ENCODE measurements around the gene MTHFR. TPM values are rescaled to one million over a fixed set of nuclear protein-coding genes. Genes with fewer than 3 reads are reported as not detected.

The MTHFR gene
- total RNA-seq = 12.5 TPM in 2 replicates

DNA sequence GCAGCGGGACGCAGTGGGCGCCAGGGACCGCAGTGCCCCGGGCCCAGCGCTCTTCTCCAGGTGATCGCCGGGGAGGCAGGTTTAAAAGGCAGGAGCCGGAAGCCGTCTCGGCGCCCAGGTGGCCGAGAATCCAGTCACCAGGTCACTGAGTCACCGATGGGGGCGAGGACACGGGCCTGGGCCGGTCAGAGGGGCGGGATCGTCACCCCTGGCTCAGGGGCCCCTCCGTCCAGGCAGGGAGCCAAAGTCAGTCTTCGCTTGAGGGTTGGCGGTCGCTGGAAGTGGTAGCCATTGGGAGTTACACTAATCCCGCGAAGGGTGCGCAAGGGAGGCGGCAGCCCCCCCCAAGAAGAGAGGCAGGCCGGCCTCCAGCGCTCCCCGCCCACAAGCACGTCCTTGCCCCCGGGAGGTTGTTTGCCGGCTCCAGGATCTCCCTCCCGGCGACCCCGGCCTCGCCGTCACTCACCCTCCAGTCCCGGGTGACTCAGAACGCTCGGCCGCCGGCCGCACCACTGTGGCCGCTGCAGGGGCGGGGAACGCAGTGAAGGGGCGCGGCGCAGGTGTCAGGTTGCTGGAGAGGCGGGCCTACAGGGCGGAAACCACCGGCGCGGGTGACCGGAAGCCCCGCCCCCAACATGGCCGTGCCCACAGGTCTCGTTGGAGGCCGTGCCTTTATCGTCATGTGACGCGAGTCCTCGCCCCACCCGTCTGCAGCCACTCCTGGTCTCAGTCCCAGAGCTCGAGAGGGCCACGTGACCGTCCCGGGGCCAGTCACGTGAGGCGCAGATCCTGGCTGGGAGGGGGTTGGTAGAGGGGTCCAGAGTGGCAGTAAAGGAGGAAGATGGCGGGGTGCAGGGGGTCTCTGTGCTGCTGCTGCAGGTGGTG is at the start of gene MTHFR, which contains the start of gene CLCN6:
Gene MTHFR, minus strand, starts transcription at position 543 of the 885 bp plus-strand sequence. CDS start 2,848 bp downstream, outside the sequence.
Gene CLCN6, plus strand, starts transcription at position 770 of the 885 bp plus-strand sequence. Its CDS starts 72 bp downstream, at position 842.

DNA sequence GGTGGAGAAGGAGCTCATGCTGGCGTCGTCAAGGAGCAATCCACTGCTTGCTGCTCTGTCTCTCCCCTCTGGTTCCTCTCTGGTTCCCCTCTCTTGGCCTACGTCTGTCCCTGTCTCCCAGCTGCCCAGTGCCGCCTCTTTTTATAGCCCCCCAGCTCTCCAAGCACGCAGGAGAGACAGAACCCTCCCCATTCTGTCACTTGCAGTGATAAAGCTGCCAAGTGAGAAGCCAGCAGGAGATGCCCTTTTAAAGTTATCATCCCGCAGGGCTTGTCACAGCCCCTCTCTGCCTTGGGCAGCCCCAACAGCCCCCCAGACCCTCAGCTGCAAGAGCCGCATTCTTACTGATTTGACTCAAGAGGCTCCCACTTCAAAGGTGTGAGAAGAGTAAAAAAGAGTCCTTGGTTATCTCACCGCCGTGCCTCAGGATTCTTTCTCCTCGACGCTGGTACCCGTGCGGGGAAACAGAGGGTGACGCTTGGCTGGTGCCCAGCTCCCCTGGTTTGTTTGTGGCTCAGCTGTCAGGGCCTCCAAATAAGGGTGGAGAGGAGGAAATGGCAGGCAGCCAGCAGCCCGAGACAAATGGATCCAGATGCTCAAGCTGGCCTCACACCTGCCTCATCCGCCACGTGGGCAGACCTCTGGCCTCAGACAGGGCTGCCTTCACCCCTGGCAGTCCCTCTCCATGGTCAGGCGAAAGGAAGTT is 42.1 kb upstream of the MTHFR start, which contains the start of gene NPPA:
Gene NPPA, minus strand, starts transcription at position 117 of the 706 bp plus-strand sequence. Its CDS starts 99 bp downstream, at position 18.

DNA sequence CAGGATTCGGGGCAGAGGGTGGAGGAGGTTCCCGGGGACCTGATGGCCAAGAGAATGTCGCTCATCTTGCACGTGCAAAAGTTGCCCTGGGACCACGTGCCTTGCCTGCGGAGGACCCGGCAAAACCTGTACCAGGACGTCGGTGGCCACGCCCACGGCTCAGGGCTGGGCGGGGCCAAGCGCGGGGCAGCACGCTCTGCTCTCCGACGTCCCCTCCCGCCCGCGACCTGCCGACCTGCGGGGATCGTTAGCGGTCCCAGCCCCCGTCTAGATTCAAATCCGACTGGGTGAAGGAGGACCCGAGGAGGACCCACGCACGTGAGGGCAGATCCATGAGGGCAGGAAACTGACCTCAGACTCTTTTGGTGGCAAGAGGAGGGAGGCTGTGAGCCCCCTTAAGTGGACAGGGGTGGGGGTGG is 43.8 kb downstream of the MTHFR start, which contains the start of gene C1orf167:
Gene C1orf167, plus strand, starts transcription at position 206 of the 419 bp plus-strand sequence. CDS start 2,208 bp downstream, outside the sequence.

DNA sequence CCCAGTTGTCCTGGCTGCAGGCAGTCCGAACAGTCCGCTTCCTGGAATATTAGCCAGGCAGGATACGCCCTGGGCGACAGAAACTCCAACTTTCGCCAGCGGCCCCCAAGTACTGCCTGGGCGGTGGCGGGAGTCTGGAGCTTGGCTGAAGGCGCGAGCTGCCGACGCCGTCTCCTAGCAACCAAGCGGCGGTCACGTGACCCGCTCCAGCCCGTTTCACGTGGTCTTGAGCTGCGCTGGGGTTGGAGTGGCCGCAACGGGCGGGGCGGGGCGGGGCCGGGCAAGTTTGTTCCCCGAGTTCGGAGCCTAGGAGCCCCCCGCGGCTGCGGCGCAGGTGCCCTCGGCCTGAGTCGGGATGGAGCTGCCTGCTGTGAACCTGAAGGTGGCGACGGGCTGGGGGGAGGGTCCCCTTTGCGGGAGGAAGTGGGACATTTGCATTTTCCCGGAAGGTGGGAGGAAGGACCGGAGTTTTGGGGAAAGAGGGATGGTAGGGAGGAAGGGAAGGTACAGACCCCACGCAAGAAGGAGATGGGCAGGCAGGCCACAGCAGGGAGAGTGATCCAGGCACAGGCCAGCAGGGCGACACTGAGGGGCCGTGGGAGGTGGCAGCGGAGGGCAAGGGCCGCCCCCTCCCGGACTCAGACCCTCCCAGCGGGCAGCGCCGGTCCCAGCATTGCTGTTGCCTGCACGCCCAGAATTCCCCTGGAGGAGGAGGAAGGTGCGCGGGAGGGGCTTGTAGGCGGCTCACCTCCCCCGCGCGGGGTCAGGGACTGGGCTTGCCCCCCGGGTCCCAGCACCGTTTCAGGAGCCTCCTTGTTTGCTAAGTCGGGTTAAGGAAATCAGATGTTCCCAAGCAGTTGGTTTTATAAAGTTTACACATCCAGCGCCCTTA is 69.7 kb downstream of the MTHFR start, which contains the start of gene AGTRAP:
Gene AGTRAP, plus strand, starts transcription at position 283 of the 892 bp plus-strand sequence. Its CDS starts 73 bp downstream, at position 356.

Other genes starting within 250 kb of the MTHFR start
- 0.74 TPM in 1 of 2 replicates, not detected in the other for gene FBXO2, start 151.5 kb downstream of the MTHFR start, total RNA-seq
- 5.3 and 6.3 TPM in 2 replicates for gene FBXO44, start 151.1 kb downstream of the MTHFR start, total RNA-seq
- 6.2 and 7.4 TPM in 2 replicates for gene FBXO6, start 141.8 kb downstream of the MTHFR start, total RNA-seq
- 43.5 and 49.7 TPM in 2 replicates for gene MAD2L2, start 124.8 kb downstream of the MTHFR start, total RNA-seq
- gene DRAXIN, start 114.3 kb downstream of the MTHFR start, total RNA-seq = 0.25 and 0.27 TPM in 2 replicates
- 59.8 and 70.2 TPM in 2 replicates for gene AGTRAP, start 69.8 kb downstream of the MTHFR start, total RNA-seq
- gene C1orf167, start 43.8 kb downstream of the MTHFR start, total RNA-seq = not detected in 2 replicates
- gene CLCN6, start 227 bp upstream of the MTHFR start, total RNA-seq = 8.0 and 9.5 TPM in 2 replicates
- not detected in 2 replicates for gene NPPA, start 41.8 kb upstream of the MTHFR start, total RNA-seq
- 0.47 TPM in 1 of 2 replicates, not detected in the other for gene NPPB, start 53.0 kb upstream of the MTHFR start, total RNA-seq
- 93.5 and 106 TPM in 2 replicates for gene KIAA2013, start 120.5 kb upstream of the MTHFR start, total RNA-seq
- 263 and 339 TPM in 2 replicates for gene PLOD1, start 128.8 kb upstream of the MTHFR start, total RNA-seq
- gene MFN2, start 174.5 kb upstream of the MTHFR start, total RNA-seq = 84.5 and 86.3 TPM in 2 replicates
- gene MIIP, start 213.5 kb upstream of the MTHFR start, total RNA-seq = 27.0 and 29.6 TPM in 2 replicates